Colonic mucosa (tissue), 4 donors: ENCODE results near the gene NECTIN1. TPM values are rescaled to one million over a fixed set of nuclear protein-coding genes. Genes with fewer than 3 reads are reported as not detected.

Source experiments
- DNase-seq: peaks from one replicate; pipeline ENCODE4 v3.0.0-alpha.2; 2020
- H3K27ac ChIP-seq: fragments of 200-600 bp; one replicate; pipeline ENCODE4 v1.8.0; 2021
- H3K27me3 ChIP-seq: fragments of 200-600 bp; one replicate; pipeline ENCODE4 v1.8.0; 2021
- H3K36me3 ChIP-seq: fragments of 200-600 bp; one replicate; pipeline ENCODE4 v1.8.0; 2021
- H3K4me1 ChIP-seq: fragments of 200-600 bp; one replicate; pipeline ENCODE4 v1.8.0; 2021; ENCODE audit warnings: mild to moderate bottlenecking
- H3K4me3 ChIP-seq: fragments of 200-600 bp; one replicate; pipeline ENCODE4 v1.8.0; 2021
- H3K9ac ChIP-seq, 2 donors: one replicate each; pipeline ENCODE4 v1.7.0; 2013; ENCODE audit warnings: control low read depth in 2 of 2, low read depth in 2 of 2, low read length in 2 of 2
- H3K9me3 ChIP-seq: fragments of 200-600 bp; one replicate; pipeline ENCODE4 v1.8.0; 2021
- CTCF ChIP-seq: fragments of 200-600 bp; IDR thresholded peaks from one replicate; pipeline ENCODE4 v1.8.0; 2022; ENCODE audit warnings: antibody characterized with exemption, mild to moderate bottlenecking
- intact Hi-C: fragments of 100-400 bp; cut with DNase I; formaldehyde crosslinking; loops from one replicate; pipeline ENCODE4 v1.14.1; 2022
- total RNA-seq, 2 donors: library from RNA; stranded (reverse); fragmentation: NEBNext Ultra II Directional in 1 of 2; extraction: Animal tissue kit (Norgen Biotek cat#: 25700) in 1 of 2; gene quantifications; one replicate each; pipeline ENCODE4 v1.2.1, GENCODE V29; 2021
- donor health status: healthy.
- donor health status: DM: no; HTN: no; CAD: no.
- donor health status: DM: no; HTN: no; CAD: no.

Gene NECTIN1, protein sequence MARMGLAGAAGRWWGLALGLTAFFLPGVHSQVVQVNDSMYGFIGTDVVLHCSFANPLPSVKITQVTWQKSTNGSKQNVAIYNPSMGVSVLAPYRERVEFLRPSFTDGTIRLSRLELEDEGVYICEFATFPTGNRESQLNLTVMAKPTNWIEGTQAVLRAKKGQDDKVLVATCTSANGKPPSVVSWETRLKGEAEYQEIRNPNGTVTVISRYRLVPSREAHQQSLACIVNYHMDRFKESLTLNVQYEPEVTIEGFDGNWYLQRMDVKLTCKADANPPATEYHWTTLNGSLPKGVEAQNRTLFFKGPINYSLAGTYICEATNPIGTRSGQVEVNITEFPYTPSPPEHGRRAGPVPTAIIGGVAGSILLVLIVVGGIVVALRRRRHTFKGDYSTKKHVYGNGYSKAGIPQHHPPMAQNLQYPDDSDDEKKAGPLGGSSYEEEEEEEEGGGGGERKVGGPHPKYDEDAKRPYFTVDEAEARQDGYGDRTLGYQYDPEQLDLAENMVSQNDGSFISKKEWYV
- 10 to 100 TPM; 53.0 to 59.9 TPM for total RNA-seq

DNA sequence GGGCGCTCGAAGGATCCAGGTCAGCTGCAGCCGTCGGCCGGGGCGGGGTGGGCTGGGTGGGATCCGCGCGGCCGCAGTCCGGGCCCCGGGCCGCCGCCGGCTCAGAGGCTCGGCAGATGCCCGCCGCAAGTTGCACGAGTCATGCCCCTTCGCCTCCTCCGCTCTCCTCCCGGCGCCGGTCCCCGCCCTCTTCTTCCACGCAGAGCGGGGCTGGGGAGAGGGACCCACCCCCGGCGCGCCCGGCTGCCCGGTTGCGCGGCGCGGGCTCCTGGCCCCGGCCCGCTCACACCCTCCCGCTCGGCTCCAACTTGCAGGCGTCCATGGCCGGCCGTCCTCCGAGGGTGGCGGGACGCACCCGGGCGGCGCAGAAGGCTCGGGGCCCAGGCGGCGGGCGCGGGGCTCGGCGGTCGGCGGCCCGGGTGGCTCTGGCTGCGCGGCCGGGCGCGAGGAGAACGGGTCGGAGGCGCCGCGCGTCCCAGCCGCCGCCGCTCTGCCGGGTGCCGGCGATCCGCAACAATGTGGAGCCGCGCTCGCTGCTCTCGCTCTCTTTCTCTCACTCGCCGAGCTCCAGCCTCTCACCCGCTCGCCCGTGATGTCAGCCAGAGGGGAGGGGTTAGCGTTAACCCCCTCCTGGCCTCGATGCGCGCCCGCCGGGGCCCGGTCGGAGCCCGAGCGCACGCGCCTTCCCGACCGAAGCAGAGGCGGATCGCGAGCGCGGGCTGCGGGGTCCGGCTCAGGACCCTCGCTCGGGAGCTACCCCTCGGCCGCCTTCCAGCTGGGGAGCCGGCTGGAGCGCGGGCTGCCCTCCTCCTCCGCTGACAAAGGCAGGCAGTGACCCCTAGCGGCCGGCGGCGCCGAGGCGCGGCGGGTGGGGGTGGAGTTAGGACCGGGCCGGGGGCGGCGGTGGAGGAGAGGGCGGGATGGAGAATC lies at the start of gene NECTIN1:
Gene NECTIN1 (minus strand): TSS at position 550 of the 930 bp plus-strand sequence. CDS start 647 bp downstream, outside the sequence.
- Histone ChIP-seq H3K36me3 (no peaks in the 10 kb centered on the region), H3K27ac (peak within 1 kb of the TSS; percentile 78), H3K4me1 (peaks cover 10% of the 10 kb centered on the region), H3K9me3 (no peaks in the 10 kb centered on the region), H3K9ac (peak within 1 kb of the TSS; percentile 85 to 90), H3K4me3 (peak within 1 kb of the TSS; percentile 65), H3K27me3 (no peaks in the 10 kb centered on the region)
- peak; percentile 92 for TF ChIP-seq CTCF
- DNase-seq = peak; percentile 94
- intact Hi-C loops = loop anchor here (2.0 kb wide), 1 partner anchor 62 kb away; no protein-coding TSS in a partner anchor

DNA sequence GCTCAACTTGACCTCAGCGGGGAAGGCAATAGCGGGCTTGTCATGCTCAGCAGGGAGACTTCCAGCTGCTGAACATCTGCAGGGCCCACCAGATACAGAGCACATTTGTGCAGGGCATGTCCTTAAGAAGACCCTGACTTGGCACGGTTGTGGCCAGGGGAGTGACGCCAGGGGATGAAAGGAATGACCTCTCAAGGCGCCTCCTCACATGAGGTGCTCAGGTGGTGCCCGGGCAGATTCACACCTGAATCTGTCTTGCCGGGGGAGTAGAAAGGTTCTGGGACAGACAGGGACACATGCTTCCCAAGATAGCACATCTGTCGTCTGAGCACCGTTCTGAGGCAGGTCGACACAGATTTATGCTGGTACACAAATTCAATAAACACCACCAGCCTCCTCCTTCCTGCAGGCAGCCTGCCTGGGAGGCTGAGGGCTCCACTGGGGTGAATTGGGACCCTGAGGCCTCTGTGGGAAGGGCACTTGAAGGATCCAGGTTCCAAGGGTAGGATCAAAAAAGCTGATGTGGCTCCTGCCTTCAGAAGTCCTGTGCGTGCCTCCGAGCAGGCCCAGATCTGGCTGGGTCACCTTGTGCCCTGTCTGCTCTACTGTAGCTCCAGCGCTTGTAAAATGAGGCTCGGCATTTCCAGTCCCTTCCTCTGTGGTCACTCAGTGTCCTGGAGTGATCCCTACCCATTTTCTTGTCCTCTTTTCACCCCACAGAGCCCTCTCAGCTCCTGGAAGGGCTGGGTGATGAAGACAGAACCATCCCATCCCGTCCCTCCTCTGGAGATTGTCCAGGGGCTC lies 49.6 kb upstream of the NECTIN1 start:
- no peaks in the 10 kb centered on the region for H3K27me3 ChIP-seq
- no peaks in the 10 kb centered on the region for H3K9me3 ChIP-seq
- H3K36me3 ChIP-seq = no peaks in the 10 kb centered on the region
- no peak for TF ChIP-seq CTCF
- H3K4me1 ChIP-seq = no peaks in the 10 kb centered on the region
- DNase-seq = no peak
- no peak overlapping the region for H3K27ac ChIP-seq
- intact Hi-C loops = no loop called here
- no peak overlapping the region for H3K4me3 ChIP-seq
- no peak overlapping the region for H3K9ac ChIP-seq

- H3K9ac ChIP-seq = no peak overlapping the region
- no peaks in the 10 kb centered on the region for H3K4me1 ChIP-seq
- no peak overlapping the region for H3K4me3 ChIP-seq
- no peak for DNase-seq
- intact Hi-C loops = no loop called here
- no peaks in the 10 kb centered on the region for H3K9me3 ChIP-seq
- H3K27ac ChIP-seq = no peak overlapping the region
- H3K27me3 ChIP-seq = no peaks in the 10 kb centered on the region
- TF ChIP-seq CTCF = no peak
- no peaks in the 10 kb centered on the region for H3K36me3 ChIP-seq
These were observed 48.9 kb upstream of the NECTIN1 start for GRCh38 chr11:119777940-119778339.

- Histone ChIP-seq H3K4me3 (no peak overlapping the region), H3K9me3 (no peaks in the 10 kb centered on the region), H3K9ac (no peak overlapping the region), H3K27ac (no peak overlapping the region), H3K36me3 (no peaks in the 10 kb centered on the region), H3K27me3 (no peaks in the 10 kb centered on the region), H3K4me1 (no peaks in the 10 kb centered on the region)
- intact Hi-C loops = no loop called here
- no peak for DNase-seq
- no peak for TF ChIP-seq CTCF
These were observed 47.7 kb upstream of the NECTIN1 start for GRCh38 chr11:119776651-119777050.
